HG03108 (cell line): ENCODE measurements around the gene TSHZ2.

Experiments
- ATAC-seq: cut with Tn5 transposase; IDR thresholded peaks from one replicate; pipeline ENCODE4 v1.9.1; 2021; ENCODE audit warnings: moderate library complexity; ENCODE audit not compliant: unreplicated experiment

The TSHZ2 gene

DNA sequence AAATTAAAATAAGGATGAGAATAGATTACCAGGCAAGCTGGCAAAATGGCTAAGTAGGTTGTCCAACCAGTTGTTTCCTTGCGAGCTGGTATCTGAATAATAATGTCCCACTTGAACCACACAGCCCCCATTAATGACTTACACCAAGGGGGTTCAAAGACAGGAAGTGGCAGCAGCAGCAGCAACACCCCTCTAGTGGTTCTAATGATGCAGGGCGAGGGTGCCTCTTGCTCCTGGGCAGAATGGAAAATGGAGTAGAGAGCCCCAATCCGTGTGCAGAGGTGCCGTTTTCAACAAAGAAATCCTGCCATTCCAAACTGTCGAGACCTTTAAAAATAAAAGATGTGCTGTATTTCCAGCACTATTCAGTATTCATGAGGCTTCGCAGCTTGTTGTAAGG, 218.1 kb downstream of the TSHZ2 start:
- no peak for ATAC-seq

DNA sequence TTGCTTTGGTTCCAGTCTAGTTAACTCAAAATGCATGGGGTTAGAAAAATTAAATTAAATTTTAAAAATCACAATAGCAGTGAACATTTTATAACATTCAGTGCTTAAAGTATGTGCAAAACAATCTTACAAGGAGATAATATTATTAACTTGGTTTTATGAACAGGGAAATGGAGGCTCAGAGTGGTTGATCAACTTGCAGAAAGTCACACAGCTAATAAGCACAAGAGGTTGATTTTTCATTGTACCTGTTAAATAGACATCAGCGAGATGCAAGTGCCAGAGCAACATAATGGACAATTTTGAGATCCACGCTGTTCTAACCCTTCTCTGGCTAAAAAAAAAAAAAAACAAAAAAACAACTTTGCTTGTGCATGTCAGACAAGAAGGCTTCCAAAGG, 219.8 kb downstream of the TSHZ2 start:
- no peak for ATAC-seq

DNA sequence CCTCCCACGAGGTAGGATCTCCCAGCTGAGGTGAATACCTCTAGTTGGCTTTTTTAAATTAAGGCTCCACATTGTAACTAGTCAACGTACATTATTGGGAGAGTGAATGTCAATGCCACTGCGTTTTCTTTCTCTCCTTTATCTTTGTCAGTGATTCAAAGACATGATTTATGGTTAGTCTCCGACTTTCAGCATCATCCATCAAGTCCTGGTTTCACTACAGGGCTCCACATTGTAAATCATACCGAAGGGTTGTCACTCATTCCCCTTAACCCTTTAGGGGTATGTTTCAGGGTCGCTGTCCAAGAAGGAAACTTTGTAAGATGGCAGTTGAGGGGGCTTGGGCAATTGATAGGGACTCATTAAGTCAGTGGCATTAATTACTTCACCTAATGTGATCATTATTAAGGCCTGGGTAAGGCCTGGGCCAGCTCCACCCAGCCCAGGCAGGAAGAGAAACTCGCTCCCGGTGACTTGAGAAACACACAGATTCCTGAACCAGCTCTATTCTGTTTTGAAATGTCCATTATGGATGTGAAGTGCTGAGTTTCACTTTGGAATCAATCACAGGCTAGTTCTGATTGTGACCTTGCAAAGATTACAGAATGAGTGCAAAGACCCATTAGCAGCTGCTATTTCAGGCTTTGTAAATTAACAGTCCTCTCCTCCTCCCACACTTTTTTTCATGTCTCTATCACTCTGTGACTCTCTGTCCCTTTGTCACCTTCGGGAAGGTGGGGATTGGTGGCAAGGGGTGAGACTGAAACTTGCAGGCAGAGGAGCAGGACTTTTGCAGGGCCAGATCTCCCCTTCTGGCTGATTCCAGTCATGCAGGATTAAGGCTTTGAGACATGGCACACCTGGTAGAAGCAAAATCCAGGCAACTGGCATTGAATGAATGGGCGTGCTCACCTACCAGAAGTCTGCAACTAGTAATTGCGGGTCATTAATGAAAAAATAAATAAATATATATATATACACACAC, 222.4 kb downstream of the TSHZ2 start:
- ATAC-seq: no peak

DNA sequence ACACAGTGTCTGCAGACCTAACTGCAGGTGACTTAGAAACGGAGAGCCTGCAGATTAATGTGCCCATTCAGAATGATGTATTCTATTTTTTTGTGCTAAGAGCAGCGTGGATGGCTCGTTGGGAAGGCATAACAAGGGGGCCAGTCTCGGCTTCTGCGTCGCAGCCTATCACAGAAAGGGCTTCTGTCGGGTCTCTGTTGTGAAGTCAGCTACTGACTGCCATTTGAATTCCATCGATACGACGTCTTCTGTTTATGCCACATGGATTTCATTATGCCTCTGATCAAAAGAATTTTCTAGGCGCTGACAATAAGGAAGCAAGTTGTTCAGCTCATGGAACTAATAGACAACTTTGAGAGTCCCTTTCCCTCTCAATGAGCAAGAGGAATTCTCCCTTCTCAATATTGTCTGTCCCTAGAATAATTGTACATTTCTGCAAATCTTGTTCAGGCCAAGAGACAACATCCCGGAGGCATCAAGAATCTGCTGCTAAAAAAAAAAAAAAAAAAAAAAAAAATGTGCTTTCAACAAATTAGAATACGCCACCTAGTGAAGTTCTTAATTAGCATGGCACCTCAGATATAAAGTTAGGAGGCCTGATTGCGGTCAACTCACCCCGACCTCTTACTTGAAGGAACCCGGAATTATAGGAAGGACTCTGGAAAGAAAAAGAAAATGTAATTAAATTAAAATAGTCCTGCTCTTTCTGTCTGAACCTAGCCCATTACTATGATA, 223.9 kb downstream of the TSHZ2 start:
- ATAC-seq: no peak

DNA sequence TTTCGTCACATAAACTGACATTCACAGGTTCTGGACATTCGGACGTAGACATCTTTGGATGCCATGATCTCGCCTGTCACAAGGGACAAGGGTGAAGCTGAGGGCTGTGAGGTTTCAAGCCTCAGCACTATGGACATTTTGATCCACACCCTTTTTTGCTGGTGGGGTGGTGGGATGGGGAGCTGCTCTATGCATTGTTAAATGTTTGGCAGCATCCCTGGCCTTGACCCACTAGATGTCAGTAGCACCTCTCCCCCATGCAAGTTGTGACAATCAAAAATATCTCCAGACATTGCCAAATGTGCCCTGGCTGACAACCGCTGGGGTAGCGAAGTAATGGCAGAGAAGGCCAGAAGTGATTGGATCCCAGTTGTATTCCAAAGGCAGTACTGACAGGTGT, 229.4 kb downstream of the TSHZ2 start:
- no peak for ATAC-seq

DNA sequence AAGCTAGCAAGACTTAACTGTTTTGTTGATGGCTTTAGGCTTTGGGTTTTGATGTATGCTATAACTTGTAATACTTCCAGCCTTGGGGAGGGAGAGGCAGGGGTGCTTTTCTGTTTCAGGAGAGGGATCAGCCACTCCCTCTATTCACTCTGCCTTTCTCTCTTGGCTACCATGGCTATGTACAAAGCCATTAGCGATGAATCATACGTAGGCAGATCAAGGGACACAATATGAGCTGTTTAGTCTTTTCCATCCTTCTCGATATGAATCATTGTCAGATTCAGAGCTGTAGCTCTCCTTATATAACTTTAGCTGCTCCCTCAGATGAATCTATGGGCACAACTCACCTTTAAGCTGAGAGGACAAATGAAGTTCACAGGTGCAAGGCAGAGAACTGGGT, 230.6 kb downstream of the TSHZ2 start:
- ATAC-seq: no peak

DNA sequence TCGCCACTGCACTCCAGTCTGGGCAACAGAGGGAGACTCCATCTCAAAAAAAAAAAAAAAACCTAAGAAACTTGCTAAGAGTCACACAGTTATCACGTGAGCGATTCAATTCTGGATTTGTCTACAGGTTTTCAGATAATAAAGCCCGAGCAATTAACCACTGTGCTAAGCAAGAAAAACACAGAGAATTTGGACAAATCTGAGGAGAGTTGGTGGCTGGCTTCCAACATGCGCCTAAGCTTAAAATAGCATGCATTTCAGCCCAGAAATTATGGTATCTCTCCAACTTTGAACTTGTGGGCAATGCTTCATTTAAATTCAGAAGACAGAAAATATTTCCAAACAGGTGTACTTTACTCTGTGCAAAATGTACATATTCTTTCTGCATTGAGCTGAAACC, 232.9 kb downstream of the TSHZ2 start:
- ATAC-seq: no peak

DNA sequence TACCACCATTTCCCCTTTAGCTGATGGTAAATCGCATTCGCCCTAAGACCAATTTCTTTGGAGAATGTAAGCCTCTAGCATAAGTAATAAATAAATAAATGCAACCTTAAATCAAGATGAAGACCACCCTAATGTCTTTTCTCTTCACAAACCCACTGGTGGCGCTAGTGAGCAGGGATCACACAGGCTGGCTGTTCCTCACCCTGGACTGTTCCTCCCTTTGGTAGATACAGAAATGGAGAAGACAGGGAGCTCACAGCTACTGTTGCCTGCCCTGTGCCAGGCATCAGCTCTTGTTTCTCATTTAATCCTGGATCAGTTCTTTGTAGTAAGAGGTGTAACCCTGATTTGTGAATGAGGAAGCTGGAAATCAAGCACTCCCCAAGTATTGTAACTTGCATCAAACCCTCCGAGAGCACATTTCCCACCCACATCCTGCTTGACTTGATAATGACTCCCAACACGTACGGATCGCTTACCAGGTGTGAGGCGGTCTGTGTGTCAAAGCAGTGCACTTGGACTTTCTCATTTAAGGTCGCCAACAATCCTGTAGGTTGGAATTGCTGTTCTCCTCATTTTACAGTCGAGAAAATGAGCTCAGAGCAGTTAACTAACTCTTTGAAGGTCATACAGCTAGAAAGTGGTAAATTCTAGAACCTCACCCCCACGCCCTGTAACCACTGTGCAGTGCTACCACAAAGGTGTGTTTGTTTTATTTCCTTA, 236.1 kb downstream of the TSHZ2 start:
- ATAC-seq: no peak

DNA sequence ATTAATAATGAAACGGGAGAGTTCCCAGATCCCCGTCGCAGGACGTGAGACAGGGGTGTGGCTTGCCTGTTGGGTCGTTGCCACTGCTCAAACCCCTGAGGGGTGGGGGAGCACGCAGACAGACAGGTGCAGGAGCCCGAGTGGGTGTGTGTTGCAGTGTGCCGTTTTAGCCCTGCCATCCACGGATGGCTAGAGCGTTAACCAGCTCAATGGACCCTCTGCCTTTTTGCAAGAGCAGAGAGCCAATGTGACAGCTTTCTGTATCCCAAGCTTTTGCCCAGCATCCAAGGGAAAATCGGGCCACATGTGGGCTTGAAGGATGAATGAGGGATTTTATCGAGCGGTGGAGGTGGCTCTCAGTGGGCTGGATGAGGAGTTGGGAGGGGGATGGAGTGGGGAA, 237.9 kb downstream of the TSHZ2 start:
- ATAC-seq: no peak

DNA sequence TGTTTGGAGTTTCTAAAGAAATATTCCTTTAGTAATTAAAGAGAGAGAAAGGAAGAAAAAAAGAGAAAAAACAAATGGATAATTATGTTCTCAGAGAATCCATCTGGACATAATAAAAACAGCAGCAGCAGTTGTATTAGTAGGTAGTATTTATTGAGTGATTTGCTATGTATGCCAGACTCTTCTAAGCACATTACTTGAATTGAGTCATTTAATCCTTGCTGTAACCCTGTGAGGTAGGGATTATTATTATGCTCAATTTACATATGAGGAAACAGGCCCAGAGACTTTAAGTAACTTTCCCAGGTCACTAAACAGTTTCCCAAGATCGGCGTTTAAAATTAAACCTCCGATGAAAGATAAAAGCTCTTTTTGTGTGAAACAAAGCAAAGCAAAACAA, 238.8 kb downstream of the TSHZ2 start:
- no peak for ATAC-seq

DNA sequence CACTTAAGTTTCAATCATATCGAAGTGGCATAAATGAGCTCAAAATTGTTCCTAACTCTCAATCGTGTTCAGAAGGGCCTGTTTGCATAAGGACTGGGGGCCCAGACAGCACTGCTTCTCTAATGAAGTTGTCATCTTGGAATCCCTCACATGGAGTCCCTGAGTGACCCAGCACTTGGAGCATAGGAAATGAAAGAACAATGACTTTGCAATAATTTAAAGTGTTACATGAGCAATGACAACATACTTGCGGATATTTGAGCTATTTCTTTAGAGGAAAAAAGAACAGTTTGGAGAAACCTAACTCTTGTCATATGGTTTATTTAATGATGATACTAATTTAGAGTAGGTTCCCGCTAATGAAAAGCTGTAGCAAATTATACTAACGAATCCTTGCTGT, 239.9 kb downstream of the TSHZ2 start:
- no peak for ATAC-seq

DNA sequence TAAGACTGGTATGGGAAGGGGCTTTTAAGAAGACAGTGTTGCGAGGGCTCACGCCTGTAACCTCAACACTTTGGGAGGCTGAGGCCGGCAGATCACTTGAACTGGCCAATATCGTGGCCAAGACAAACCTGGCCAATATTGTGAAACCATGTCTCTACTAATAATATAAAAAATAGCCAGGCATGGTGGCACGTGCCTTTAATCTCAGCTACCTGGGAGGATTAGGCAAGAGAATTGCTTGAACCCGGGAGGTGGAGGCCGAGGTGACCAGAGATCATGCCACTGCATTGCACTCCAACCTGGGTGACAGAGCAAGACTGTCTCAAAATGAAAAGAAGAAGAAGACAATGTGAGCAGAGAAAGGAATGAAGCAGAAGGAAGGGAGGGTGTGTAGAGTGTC, 242.2 kb downstream of the TSHZ2 start:
- no peak for ATAC-seq

DNA sequence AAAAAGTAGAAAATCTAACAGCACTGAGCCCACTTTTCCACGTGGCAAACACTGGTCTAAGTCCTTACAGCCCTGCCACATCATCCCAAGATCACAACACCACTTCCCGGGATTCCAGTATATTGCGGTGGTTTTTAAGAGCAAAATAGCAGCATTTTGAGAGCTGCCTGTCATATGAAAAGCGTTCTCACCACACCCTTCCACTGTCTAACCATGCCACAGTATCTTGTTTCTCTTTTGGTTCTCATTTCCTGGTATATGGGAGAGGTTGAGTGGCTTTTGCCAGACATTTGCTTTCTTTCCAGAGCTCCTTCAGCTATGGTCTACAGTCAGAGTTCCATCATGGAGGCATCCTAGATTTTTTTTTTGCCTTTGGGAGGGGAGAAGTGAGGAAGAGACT, 243.0 kb downstream of the TSHZ2 start:
- no peak for ATAC-seq

DNA sequence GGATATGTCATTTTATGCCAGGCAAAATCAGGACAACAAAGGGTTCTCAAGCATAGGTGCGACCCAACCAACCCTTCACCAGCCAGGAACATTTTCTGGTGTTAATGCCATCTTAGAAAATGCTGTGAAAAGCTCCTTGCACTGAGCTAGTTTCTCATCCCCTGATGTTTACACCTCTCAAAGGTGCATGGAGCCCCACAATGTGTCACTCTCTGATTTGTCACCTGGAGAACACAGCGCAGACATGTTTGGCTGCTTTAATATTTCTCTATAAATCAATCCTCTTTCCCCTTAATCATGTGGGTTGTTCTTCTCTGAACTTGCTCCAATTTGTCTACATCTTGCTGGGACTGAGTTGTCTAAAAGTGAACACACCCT, 244.3 kb downstream of the TSHZ2 start:
- no peak for ATAC-seq

DNA sequence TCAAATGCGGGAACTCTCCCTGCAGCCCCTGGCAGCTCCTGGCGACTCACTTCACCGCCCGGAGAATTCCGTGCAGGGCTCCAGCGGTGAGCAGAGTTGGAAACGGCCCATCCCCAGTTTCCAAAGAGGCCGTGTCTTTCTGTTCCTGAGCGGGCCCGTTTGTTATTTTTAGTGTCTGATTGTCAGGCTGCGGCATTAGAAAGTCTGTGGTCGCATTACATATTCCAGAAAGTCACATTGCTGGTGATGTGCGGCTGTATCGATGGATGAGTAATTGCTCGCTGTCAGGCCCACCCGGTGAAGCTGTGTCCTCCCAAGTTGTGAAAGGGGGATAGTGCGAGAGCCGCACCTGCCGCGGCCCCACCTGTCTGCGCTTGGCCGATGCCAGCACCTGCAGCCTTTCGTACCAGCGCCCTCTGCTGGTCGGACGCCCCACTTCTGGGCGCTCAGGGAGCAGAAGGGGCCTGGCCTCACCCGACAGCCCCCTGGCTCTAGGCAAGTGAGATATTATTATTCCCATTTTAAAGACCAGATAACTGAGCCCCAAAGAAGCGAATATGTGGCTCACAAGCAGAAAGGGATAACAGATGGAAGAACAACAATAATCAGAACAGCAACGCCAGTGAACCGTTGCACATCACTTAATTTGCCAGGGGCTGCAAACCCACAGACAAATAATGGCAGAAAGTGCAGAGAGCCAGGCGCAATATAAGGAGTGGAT, 244.9 kb downstream of the TSHZ2 start:
- peak; percentile 56 for ATAC-seq

DNA sequence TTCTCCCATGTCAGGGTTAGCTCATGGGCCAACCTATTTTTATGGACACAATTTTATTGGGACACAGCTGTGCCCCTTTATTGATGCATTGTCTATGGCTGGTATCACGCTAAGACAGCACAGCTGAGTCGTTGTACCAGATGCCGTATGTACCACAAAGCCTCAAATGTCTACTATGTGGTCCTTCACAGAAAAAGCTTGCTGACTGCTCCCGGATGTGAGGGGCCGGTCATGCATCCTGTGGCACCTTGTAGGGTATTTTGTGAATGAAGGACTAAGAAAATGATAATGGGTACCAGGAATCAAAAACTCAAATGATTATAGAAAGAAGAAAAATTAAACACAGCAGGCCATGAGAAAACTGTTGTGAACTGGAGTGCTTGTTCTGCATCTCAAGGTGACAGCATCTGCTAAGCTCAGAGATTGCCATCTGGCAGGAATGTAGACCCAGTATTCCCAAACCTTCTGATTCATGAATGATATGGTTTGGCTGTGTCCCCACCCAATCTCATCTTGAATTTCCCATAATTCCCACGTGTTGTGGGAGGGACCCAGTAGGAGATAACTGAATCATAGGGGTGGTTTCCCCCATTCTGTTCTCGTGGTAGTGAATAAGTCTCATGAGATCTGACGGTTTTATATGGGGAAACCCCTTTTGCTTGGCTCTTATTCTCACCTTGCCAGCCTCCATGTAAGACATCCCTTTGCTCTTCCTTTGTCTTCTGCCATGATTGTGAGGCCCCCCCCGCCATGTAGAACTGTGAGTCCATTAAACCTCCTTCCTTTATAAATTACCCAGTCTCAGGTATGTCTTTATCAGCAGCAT, 248.5 kb downstream of the TSHZ2 start:
- no peak for ATAC-seq

DNA sequence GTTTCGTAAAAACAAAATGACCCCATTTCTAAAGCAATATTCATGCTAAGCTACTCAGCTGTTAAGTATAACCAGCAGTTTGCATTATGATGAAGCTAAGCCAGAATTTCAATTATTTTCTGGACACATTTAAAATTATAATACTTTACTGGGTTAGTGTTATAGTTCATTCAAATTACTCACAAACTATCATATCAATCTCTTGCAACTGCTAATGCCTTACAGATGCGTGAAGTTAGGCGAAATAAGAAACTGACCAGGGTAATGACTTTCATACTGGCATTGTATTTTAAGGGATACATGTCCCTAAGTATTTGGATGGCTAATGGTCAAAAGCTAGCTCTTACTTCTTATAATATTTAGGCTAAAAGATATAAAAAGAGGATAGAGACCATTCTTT, 249.6 kb downstream of the TSHZ2 start:
- no peak for ATAC-seq

DNA sequence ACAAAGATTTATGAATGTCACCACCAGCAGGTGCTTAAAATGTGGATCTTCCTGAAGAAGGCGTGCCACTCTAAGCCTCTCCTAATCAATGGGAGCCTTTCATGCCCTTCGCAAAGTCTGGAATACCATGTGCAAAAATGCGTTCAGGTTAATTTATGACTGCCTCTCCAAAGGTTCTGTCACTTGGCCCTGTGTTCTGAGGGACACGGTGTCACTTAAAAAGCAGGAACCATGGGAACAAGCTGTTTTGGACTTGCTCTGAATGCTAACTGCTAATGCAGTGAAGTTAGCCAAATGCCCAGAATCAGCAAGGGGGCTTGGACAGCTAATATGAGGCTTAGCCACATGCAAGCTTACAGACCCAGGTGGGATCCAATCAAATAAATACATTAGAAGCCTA, 250.3 kb downstream of the TSHZ2 start:
- no peak for ATAC-seq

DNA sequence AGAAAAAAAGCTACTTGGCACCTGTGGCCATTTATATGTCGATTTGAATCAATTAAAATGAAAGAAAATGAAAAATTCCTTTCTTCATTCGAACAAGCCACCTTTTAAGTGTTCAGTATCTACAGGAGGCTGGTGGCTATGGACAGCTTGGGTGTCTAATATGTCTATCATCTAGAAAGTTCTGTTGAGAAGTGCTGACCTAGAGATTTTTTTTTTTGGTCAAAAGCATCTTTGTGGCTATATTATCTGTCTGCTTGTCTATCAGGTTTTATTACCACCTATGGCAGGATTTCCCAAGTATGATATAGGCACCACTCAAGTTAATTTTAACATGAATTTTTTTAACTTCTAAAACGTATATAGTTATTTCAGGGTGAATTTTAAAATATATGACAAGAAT, 250.8 kb downstream of the TSHZ2 start:
- ATAC-seq: no peak

DNA sequence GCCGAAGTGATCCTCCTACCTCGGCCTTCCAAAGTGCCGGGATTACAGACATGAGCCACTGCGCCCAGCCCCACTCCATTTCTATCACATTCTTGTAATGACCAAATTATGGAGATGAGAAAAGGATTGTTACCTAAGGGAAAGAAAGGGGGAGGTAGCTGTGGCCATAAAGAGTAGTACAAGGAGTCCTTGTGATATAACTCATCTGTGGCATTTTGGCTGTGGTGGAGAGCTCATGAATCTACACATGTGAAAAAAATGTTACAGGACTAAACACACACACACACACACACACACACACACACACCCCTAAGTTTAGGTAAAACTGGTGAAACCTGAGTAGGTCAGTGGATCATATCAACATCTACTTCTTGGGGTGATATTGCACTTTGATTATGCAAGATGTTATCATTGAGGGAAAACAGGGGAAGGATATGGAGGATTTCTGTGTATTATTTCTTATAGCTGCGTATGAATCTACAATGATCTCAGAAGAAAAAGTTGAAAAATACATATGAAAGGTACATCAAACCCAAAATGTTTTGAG, 251.5 kb downstream of the TSHZ2 start:
- ATAC-seq: no peak
